Endothelial cell of umbilical vein (primary cell): Measurements from ENCODE around the gene ETV3L.

Experiments
- CTCF ChIP-seq, 2 donors: IDR thresholded peaks; 1 replicate in 1 of 2; 2 replicates in 1 of 2; pipeline ENCODE4 v1.5.1; 2011; ENCODE audit warnings: low read length in 2 of 2, mild to moderate bottlenecking in 2 of 2, moderate library complexity in 2 of 2, control low read depth in 1 of 2, inconsistent platforms in 1 of 2, low read depth in 1 of 2; ENCODE audit not compliant: insufficient read depth in 1 of 2; ENCODE audit errors: extremely low read depth in 1 of 2
- EZH2 ChIP-seq: IDR thresholded peaks from 2 replicates; pipeline ENCODE4 v1.6.1; 2012; ENCODE audit warnings: borderline replicate concordance, low read depth, mild to moderate bottlenecking, moderate library complexity, low read length, inconsistent platforms; ENCODE audit not compliant: severe bottlenecking
- FOS ChIP-seq: IDR thresholded peaks from 2 replicates; pipeline ENCODE4 v1.6.1; 2011; ENCODE audit warnings: mild to moderate bottlenecking, low read length, moderate library complexity, borderline replicate concordance; ENCODE audit not compliant: insufficient read depth
- GATA2 ChIP-seq: IDR thresholded peaks from 2 replicates; pipeline ENCODE4 v1.7.0; 2011; ENCODE audit warnings: low read depth, mild to moderate bottlenecking, moderate library complexity, mixed read lengths, low read length; ENCODE audit not compliant: insufficient read length, insufficient read depth
- MYC ChIP-seq: IDR thresholded peaks from one replicate; pipeline ENCODE4 v1.6.1; 2011; ENCODE audit warnings: mild to moderate bottlenecking, low read depth, low read length
- POLR2A ChIP-seq: IDR thresholded peaks from 2 replicates; pipeline ENCODE4 v1.6.1; 2012; ENCODE audit warnings: low read depth, mild to moderate bottlenecking, control low read depth, low read length
- POLR2AphosphoS5 ChIP-seq: IDR thresholded peaks from 2 replicates; pipeline ENCODE4 v1.6.1; 2012; ENCODE audit warnings: low read depth, mild to moderate bottlenecking, control low read depth, low read length, moderate library complexity; ENCODE audit not compliant: insufficient read depth
- TF ChIP-seq, protein P1 (sequence below): IDR thresholded peaks from 2 replicates; pipeline ENCODE4 v1.6.1; 2011; ENCODE audit not compliant: insufficient read depth, insufficient read length

DNA sequence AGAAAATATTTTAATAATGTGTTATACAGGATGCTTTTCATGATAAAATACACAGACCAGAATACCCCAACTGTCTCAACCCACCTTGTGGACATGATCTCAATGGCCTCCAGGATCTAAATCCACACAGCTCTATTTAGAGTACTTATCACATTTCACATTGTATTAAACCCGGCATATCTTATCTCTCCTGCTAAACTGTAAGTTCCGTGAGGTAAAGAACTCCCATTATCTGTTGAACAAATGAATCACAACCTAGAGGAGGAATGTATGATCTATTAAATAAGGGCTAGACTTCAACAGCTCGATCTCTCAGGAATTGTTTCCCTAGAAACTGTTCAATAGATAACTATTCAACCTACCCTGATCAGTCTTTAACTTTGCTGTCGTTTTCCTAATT, 31.7 kb upstream of the ETV3L start:
- no peak for TF ChIP-seq CTCF (IDR thresholded peaks at IDR 0.05; ENCODE audit: extremely low read depth in 1 of 2, insufficient read depth in 1 of 2, low read depth in 1 of 2, low read length in 2 of 2)
- TF ChIP-seq POLR2AphosphoS5, result no peak
- TF ChIP-seq EZH2, result no peak
- no peak for TF ChIP-seq FOS
- TF ChIP-seq, protein P1, sequence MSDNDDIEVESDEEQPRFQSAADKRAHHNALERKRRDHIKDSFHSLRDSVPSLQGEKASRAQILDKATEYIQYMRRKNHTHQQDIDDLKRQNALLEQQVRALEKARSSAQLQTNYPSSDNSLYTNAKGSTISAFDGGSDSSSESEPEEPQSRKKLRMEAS, result no peak
- no peak for TF ChIP-seq MYC
- no peak for TF ChIP-seq POLR2A
- TF ChIP-seq GATA2, result no peak
